ENCODE results near the gene CABLES1. TPM values are rescaled to one million over a fixed set of nuclear protein-coding genes. Genes with fewer than 3 reads are reported as not detected.

CABLES1 gene
- total RNA-seq, 1 donor from 2014 or later: 12.7 TPM

- peaks cover 5% of the 10 kb centered on the region for H3K36me3 Mint-ChIP-seq
- peak overlapping the region; percentile 64 for H3K27ac Mint-ChIP-seq
- peak overlapping the region; percentile 36 for H3K4me3 Mint-ChIP-seq
- peaks cover 55% of the 10 kb centered on the region for H3K4me1 Mint-ChIP-seq
- no peak for DNase-seq (ENCODE audit: low spot score in 2 of 2, unreplicated experiment in 2 of 2)
- no peaks in the 10 kb centered on the region for H3K27me3 Mint-ChIP-seq (ENCODE audit: low read depth)
- TF ChIP-seq CTCF (IDR thresholded peaks at IDR 0.05; ENCODE audit: unreplicated experiment): no peak
- H3K9me3 Mint-ChIP-seq: no peaks in the 10 kb centered on the region
These were observed 61.1 kb downstream of the CABLES1 start for GRCh38 chr18:23196119-23197007.

DNA sequence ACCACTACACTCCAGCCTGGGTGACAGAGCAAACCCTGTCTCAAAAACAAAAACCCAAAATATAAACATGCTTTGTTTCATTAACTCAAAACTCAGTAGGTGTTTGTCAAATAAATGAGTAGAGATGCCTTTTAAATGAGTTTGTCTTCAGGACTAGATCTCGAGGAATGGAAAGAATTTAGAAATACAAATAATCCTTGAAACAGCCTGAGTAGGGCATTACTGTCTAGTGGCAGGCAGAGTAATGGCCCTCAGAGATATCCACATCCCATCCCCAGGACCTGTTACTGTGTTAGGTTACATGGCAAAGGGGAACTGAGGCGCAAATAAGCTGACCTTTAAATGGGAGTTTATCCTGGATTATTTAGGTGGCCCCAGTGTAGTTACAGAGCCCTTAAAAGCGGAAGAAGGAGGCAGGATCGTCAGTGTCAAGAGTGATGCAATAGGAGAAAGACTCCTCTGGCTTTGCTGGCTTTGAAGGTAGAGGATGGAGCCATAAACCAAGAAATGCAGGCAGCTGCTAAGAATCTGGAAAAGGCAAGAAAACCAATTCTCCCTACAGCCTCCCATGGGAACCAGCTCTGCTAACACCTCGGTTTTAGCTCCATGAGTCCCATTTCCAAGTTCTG is 63.0 kb downstream of the CABLES1 start:
- DNase-seq (ENCODE audit: low spot score in 2 of 2, unreplicated experiment in 2 of 2): no peak
- Mint-ChIP-seq H3K4me3 (no peak overlapping the region), H3K27me3 (ENCODE audit: low read depth) (no peaks in the 10 kb centered on the region), H3K4me1 (peaks cover 48% of the 10 kb centered on the region), H3K9me3 (no peaks in the 10 kb centered on the region), H3K27ac (no peak overlapping the region), H3K36me3 (peaks cover 10% of the 10 kb centered on the region)
- no peak for TF ChIP-seq CTCF (IDR thresholded peaks at IDR 0.05; ENCODE audit: unreplicated experiment)

GRCh38 chr18:23200756-23201155 is 65.5 kb downstream of the CABLES1 start:
- H3K27me3 Mint-ChIP-seq (ENCODE audit: low read depth): no peaks in the 10 kb centered on the region
- H3K9me3 Mint-ChIP-seq: no peaks in the 10 kb centered on the region
- no peak overlapping the region for H3K4me3 Mint-ChIP-seq
- H3K4me1 Mint-ChIP-seq: peaks cover 28% of the 10 kb centered on the region
- H3K27ac Mint-ChIP-seq: no peak overlapping the region
- TF ChIP-seq CTCF (IDR thresholded peaks at IDR 0.05; ENCODE audit: unreplicated experiment): no peak
- peaks cover 12% of the 10 kb centered on the region for H3K36me3 Mint-ChIP-seq
- DNase-seq (ENCODE audit: low spot score in 2 of 2, unreplicated experiment in 2 of 2): no peak

DNA sequence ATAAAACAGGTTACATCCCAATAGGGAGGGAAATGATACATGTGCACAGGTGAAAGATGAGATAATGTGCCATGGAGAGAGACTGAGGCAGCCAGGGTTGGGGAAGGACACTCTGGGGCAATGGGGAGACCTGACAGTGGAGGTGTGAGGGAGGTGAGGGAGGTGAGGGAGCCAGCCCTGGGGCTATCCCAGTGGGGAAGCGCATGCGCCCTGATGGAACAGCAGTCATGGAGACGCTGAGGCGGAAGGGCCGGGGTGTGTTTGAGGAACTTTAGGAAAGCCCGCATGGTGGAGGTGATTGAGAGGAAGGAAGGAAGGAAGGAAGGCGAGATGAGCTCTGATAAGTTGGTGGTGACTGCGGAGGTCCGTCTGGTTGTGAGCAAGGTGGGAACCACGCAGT is 66.5 kb downstream of the CABLES1 start:
- Mint-ChIP-seq H3K4me3 (no peak overlapping the region), H3K36me3 (peaks cover 16% of the 10 kb centered on the region), H3K27ac (no peak overlapping the region), H3K27me3 (ENCODE audit: low read depth) (no peaks in the 10 kb centered on the region), H3K9me3 (no peaks in the 10 kb centered on the region), H3K4me1 (peaks cover 18% of the 10 kb centered on the region)
- no peak for DNase-seq (ENCODE audit: low spot score in 2 of 2, unreplicated experiment in 2 of 2)
- TF ChIP-seq CTCF (IDR thresholded peaks at IDR 0.05; ENCODE audit: unreplicated experiment): no peak

GRCh38 chr18:23203891-23204432 is 68.7 kb downstream of the CABLES1 start:
- no peaks in the 10 kb centered on the region for H3K27me3 Mint-ChIP-seq (ENCODE audit: low read depth)
- H3K4me3 Mint-ChIP-seq: no peak overlapping the region
- H3K27ac Mint-ChIP-seq: no peak overlapping the region
- peaks cover 22% of the 10 kb centered on the region for H3K36me3 Mint-ChIP-seq
- no peak for TF ChIP-seq CTCF (IDR thresholded peaks at IDR 0.05; ENCODE audit: unreplicated experiment)
- no peak for DNase-seq (ENCODE audit: low spot score in 2 of 2, unreplicated experiment in 2 of 2)
- H3K9me3 Mint-ChIP-seq: peaks cover 10% of the 10 kb centered on the region
- peaks cover 9% of the 10 kb centered on the region for H3K4me1 Mint-ChIP-seq

All from mesothelial cell of epicardium (in vitro differentiated cells).